Measurements from ENCODE around the gene GPN1. TPM values are rescaled to one million over a fixed set of nuclear protein-coding genes. Genes with fewer than 3 reads are reported as not detected.

The GPN1 gene
- total RNA-seq, 2 donors from 2014 or later: 27.6 to 27.7 TPM

DNA sequence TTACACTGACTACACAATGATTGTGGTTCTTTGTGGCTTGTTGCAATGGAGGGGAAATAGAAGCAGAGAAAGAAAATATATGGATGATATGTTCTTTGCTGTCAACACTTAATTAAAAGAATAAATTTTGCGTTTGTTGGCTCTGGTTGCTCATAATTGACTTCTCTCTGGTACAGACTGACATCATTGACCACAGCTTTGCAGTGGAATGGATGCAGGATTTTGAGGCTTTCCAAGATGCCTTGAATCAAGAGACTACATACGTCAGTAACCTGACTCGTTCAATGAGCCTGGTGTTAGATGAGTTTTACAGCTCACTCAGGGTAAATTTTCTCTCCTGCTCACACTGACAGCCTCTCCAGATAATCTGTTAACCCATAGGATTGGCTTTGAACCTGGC, 9.9 kb downstream of the GPN1 start:
- Mint-ChIP-seq H3K4me1 (peaks cover 16% of the 10 kb centered on the region), H3K27me3 (no peaks in the 10 kb centered on the region), H3K36me3 (ENCODE audit: low read depth) (peaks cover 22% of the 10 kb centered on the region), H3K4me3 (no peak overlapping the region), H3K27ac (peak overlapping the region; percentile 32)
- no peaks in the 10 kb centered on the region for H3K9me3 ChIP-seq (ENCODE audit: control insufficient read depth, low read length, poor library complexity, severe bottlenecking)
- DNase-seq: no peak
- ATAC-seq: no peak

- H3K4me3 Mint-ChIP-seq: peak overlapping the region; percentile 41
- H3K4me1 Mint-ChIP-seq: peaks cover 8% of the 10 kb centered on the region
- H3K27me3 Mint-ChIP-seq: no peaks in the 10 kb centered on the region
- peaks cover 9% of the 10 kb centered on the region for H3K36me3 Mint-ChIP-seq (ENCODE audit: low read depth)
- DNase-seq (no peak), ATAC-seq (no peak)
- no peak overlapping the region for H3K27ac Mint-ChIP-seq
- no peaks in the 10 kb centered on the region for H3K9me3 ChIP-seq (ENCODE audit: control insufficient read depth, low read length, poor library complexity, severe bottlenecking)
Measured at GRCh38 chr2:27640722-27641245, 11.9 kb downstream of the GPN1 start.

DNA sequence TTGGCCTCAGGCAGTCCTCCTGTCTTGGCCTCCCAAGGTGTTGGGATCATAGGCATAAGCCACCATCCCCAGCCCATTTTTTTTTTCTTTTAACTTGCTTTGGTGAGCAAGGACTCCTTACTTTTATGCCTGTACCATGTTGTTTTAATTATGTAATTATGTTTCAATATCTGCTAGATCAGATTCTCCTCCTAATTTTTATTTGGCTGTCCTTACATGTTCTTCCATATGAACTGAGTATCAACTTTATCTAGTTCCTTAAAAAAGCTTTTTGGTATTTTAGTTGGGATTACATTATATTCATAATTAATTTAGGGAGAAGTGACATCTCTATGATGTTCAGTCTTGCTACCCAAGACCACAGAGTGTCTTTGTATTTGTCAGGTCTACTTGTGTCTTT, 16.3 kb downstream of the GPN1 start:
- no peak overlapping the region for H3K4me3 Mint-ChIP-seq
- no peak overlapping the region for H3K27ac Mint-ChIP-seq

GRCh38 chr2:27647289-27647688, 18.4 kb downstream of the GPN1 start:
- no peaks in the 10 kb centered on the region for H3K9me3 ChIP-seq (ENCODE audit: control insufficient read depth, low read length, poor library complexity, severe bottlenecking)
- no peak overlapping the region for H3K4me3 Mint-ChIP-seq
- peak overlapping the region; percentile 32 for H3K27ac Mint-ChIP-seq
- peaks cover 9% of the 10 kb centered on the region for H3K4me1 Mint-ChIP-seq
- no peak for DNase-seq
- no peak for ATAC-seq
- no peaks in the 10 kb centered on the region for H3K27me3 Mint-ChIP-seq
- H3K36me3 Mint-ChIP-seq (ENCODE audit: low read depth): peaks cover 6% of the 10 kb centered on the region

More for the DNA sequence above, 16.3 kb downstream of the GPN1 start:
- Mint-ChIP-seq H3K4me1 (peaks cover 9% of the 10 kb centered on the region), H3K36me3 (ENCODE audit: low read depth) (peaks cover 9% of the 10 kb centered on the region), H3K27me3 (no peaks in the 10 kb centered on the region)
- no peak for DNase-seq
- H3K9me3 ChIP-seq (ENCODE audit: control insufficient read depth, low read length, poor library complexity, severe bottlenecking): no peaks in the 10 kb centered on the region
- ATAC-seq: no peak

- Mint-ChIP-seq H3K4me1 (peaks cover 9% of the 10 kb centered on the region), H3K36me3 (ENCODE audit: low read depth) (peaks cover 9% of the 10 kb centered on the region), H3K27me3 (no peaks in the 10 kb centered on the region), H3K4me3 (no peak overlapping the region), H3K27ac (peak overlapping the region; percentile 32)
- DNase-seq (no peak), ATAC-seq (no peak)
- no peaks in the 10 kb centered on the region for H3K9me3 ChIP-seq (ENCODE audit: control insufficient read depth, low read length, poor library complexity, severe bottlenecking)
Measured at GRCh38 chr2:27647737-27648136, 18.9 kb downstream of the GPN1 start.

DNA sequence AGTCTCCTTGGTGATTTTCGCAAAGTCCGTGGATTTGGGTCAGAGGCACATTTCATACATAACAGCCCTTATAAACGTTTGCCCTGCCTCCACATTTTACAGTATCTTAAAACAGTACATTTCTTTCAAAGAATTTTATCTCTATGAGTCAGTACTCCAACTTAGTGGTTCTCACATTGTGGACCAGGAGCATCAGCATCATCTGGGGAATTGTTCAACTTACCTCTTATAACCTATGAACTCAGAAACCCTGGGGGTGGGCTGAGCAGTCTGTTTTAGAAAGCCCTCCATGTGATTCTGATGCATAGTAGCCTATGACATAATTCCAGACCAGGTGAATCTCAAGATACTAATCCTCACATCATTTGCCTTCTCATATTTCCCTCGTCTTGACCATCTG, 22.2 kb downstream of the GPN1 start:
- peaks cover 11% of the 10 kb centered on the region for H3K4me1 Mint-ChIP-seq
- H3K4me3 Mint-ChIP-seq: no peak overlapping the region
- ATAC-seq (no peak), DNase-seq (no peak)
- no peaks in the 10 kb centered on the region for H3K9me3 ChIP-seq (ENCODE audit: control insufficient read depth, low read length, poor library complexity, severe bottlenecking)
- H3K27ac Mint-ChIP-seq: no peak overlapping the region
- peaks cover 16% of the 10 kb centered on the region for H3K36me3 Mint-ChIP-seq (ENCODE audit: low read depth)
- H3K27me3 Mint-ChIP-seq: no peaks in the 10 kb centered on the region

DNA sequence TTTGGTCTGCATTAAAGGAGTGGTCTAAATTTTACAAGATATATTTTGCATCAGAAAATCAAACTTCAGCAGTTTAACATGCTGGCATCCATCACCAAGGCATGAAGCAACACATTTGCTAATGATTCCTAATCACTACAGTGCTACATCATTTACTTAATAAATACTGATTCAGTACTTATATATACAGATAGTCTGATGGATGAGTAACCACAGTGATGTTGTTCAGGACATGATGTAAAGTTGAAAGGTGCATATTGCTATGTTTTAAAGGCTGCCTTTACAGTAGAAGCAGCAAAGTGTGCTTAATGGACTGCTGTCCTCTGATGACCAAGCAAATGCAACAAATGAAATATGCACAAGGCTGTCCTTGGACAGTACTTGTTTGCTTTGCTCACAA, 23.5 kb downstream of the GPN1 start:
- no peak for DNase-seq
- H3K27ac Mint-ChIP-seq: no peak overlapping the region
- no peak overlapping the region for H3K4me3 Mint-ChIP-seq
- no peaks in the 10 kb centered on the region for H3K27me3 Mint-ChIP-seq
- H3K4me1 Mint-ChIP-seq: peaks cover 8% of the 10 kb centered on the region
- peaks cover 14% of the 10 kb centered on the region for H3K36me3 Mint-ChIP-seq (ENCODE audit: low read depth)
- no peak for ATAC-seq
- H3K9me3 ChIP-seq (ENCODE audit: control insufficient read depth, low read length, poor library complexity, severe bottlenecking): no peaks in the 10 kb centered on the region

DNA sequence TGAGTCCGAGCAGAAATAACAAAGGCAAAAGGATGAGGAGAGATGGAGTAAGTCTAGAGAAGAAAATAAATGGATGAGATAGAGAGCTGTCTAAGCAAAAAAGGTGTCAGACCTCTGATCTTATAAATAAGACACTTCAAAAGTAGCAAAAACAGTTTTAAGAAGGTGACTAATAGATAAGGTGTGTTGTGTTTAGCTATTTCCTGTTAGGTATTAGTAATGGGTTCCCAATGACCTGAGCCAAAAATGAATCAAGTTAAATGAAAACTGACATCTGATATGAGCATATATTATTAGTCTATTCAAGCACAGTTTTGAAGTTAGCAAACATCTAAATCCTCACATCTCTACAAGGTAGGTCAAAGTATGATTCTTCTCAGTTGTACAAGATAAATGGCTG, 23.9 kb downstream of the GPN1 start:
- peaks cover 7% of the 10 kb centered on the region for H3K4me1 Mint-ChIP-seq
- H3K27me3 Mint-ChIP-seq: no peaks in the 10 kb centered on the region
- no peak overlapping the region for H3K27ac Mint-ChIP-seq
- H3K4me3 Mint-ChIP-seq: no peak overlapping the region
- H3K9me3 ChIP-seq (ENCODE audit: control insufficient read depth, low read length, poor library complexity, severe bottlenecking): no peaks in the 10 kb centered on the region
- no peak for ATAC-seq
- peaks cover 14% of the 10 kb centered on the region for H3K36me3 Mint-ChIP-seq (ENCODE audit: low read depth)
- no peak for DNase-seq

DNA sequence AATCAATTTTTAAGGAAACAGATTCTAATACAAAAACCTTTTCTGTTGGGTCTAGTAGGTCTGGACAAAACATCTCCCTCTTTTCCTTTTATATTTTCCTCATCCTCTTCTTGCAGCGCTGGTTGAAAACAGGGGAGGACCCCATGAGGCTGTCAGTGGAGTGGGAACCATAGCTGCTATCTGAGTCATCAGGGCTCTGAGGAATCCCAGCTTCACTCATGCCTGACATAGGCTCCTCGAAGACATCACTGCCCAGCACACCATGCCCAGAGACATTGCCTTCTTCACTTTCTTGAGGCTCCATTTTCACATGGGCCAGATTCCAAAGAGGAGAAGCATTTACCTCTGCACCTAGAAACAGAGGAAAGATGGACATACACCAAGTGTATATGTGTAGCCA, 24.5 kb downstream of the GPN1 start:
- Mint-ChIP-seq H3K27me3 (no peaks in the 10 kb centered on the region), H3K36me3 (ENCODE audit: low read depth) (peaks cover 14% of the 10 kb centered on the region), H3K27ac (peak overlapping the region; percentile 34), H3K4me3 (no peak overlapping the region), H3K4me1 (peaks cover 7% of the 10 kb centered on the region)
- ATAC-seq (no peak), DNase-seq (no peak)
- no peaks in the 10 kb centered on the region for H3K9me3 ChIP-seq (ENCODE audit: control insufficient read depth, low read length, poor library complexity, severe bottlenecking)

DNA sequence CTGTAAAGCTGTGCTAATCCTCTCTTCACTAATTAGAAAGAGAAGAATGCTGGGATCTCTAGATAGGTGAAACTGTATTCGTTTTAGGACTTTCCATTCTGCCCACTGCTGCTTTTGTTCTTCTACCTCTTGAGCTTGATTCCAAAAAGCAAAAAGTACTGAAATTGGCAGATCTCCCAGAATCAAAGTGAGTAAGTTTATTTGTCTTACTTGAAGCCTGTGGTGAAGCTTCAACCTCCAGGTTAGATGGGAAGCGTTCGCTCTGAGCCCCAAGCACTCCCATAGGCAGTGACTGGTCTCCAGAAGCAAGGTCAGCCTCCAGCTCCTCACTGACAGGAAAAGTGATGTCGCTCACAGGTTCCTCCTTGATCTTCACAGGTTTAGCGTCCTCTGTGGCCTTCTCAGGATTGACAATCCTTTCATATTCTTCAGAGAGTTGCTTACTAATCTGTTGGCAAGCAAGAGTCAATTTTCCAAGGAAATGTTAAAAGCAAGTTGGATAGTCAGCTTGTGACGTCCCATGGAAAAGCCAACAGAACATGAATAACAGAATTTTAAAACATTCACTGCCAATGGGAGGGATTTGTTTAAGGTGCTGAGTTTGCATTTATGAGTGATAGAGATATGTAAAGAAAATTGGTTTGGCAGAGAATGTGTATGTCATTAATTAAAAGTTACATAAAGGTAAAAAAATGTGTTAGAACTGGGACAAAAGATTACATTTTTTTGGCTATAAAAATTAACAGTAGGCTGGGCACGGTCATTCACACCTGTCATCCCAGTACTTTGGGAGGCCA, 26.5 kb downstream of the GPN1 start:
- peak overlapping the region; percentile 49 for H3K27ac Mint-ChIP-seq
- H3K4me3 Mint-ChIP-seq: no peak overlapping the region
- H3K36me3 Mint-ChIP-seq (ENCODE audit: low read depth): peaks cover 12% of the 10 kb centered on the region
- ATAC-seq (no peak), DNase-seq (no peak)
- no peaks in the 10 kb centered on the region for H3K27me3 Mint-ChIP-seq
- H3K9me3 ChIP-seq (ENCODE audit: control insufficient read depth, low read length, poor library complexity, severe bottlenecking): no peaks in the 10 kb centered on the region
- peaks cover 5% of the 10 kb centered on the region for H3K4me1 Mint-ChIP-seq

- no peak for ATAC-seq
- Mint-ChIP-seq H3K27ac (peak overlapping the region; percentile 82), H3K27me3 (no peaks in the 10 kb centered on the region), H3K4me3 (peak overlapping the region; percentile 99), H3K4me1 (peaks cover 28% of the 10 kb centered on the region), H3K36me3 (ENCODE audit: low read depth) (peaks cover 12% of the 10 kb centered on the region)
- DNase-seq: no peak
- H3K9me3 ChIP-seq (ENCODE audit: control insufficient read depth, low read length, poor library complexity, severe bottlenecking): no peaks in the 10 kb centered on the region
Measured at GRCh38 chr2:27661371-27661770, 32.5 kb downstream of the GPN1 start.

DNA sequence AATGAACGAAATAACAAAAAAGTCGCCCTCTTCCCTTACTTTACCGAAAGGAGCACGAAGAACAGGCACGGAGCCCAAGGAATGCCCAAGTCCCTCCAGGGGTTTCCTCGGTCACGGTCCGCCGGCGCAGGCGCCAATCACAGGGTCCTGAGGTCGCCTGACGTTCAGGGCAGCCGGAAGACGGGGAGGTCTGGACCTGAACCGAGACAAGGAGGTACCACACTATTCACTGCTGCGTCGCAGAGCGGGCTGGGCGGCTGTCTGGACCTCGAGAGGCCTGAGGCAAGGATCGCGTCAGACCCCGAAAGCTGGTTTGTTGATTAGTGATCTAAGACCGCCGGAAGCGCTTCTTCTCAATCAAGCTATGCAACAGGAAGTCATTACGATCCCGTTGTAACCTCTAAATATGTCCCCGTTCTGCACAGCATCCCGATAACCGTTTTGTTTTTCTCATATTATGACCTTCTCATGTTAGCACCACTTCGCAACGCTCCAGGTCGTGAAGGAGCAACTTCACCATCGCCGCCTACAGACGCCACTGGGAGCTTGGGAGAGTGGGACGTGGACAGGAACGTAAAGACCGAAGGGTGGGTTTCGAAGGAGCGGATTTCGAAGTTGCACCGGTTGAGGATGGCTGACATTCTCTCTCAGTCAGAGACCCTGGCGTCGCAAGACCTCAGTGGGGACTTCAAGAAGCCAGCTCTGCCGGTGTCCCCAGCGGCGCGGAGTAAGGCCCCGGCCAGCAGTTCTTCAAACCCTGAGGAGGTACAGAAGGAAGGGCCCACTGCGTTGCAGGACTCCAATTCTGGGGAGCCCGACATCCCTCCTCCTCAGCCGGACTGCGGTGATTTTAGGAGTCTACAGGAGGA, 34.7 kb downstream of the GPN1 start, which contains the start of the genes SLC4A1AP and SUPT7L:
SLC4A1AP (plus strand) TSS at position 605 of the 869 bp plus-strand sequence; CDS start at position 631, 26 bp downstream.
SUPT7L (minus strand) TSS at position 330 of the 869 bp plus-strand sequence. CDS start 1,422 bp downstream, outside the sequence.
- H3K4me3 Mint-ChIP-seq: peak within 1 kb of the TSS; percentile 99
- H3K27ac Mint-ChIP-seq: peak within 1 kb of the TSS; percentile 100
- no peaks in the 10 kb centered on the region for H3K27me3 Mint-ChIP-seq
- ATAC-seq: peak; percentile 81
- H3K9me3 ChIP-seq (ENCODE audit: control insufficient read depth, low read length, poor library complexity, severe bottlenecking): no peaks in the 10 kb centered on the region
- peak; percentile 55 to 64 (median 58) for DNase-seq
- peaks cover 34% of the 10 kb centered on the region for H3K4me1 Mint-ChIP-seq
- peaks cover 12% of the 10 kb centered on the region for H3K36me3 Mint-ChIP-seq (ENCODE audit: low read depth)

- Mint-ChIP-seq H3K4me3 (peak overlapping the region; percentile 99), H3K27me3 (no peaks in the 10 kb centered on the region), H3K36me3 (ENCODE audit: low read depth) (peaks cover 12% of the 10 kb centered on the region), H3K27ac (peak overlapping the region; percentile 100), H3K4me1 (peaks cover 34% of the 10 kb centered on the region)
- DNase-seq (no peak), ATAC-seq (peak; percentile 31)
- no peaks in the 10 kb centered on the region for H3K9me3 ChIP-seq (ENCODE audit: control insufficient read depth, low read length, poor library complexity, severe bottlenecking)
Measured at GRCh38 chr2:27664154-27664574, 35.3 kb downstream of the GPN1 start.
